ENCODE results near the gene LRRFIP2. TPM values are rescaled to one million over a fixed set of nuclear protein-coding genes. Genes with fewer than 3 reads are reported as not detected.

Gene LRRFIP2
- total RNA-seq, 1 donor from 2014 or later, result 48.0 TPM

DNA sequence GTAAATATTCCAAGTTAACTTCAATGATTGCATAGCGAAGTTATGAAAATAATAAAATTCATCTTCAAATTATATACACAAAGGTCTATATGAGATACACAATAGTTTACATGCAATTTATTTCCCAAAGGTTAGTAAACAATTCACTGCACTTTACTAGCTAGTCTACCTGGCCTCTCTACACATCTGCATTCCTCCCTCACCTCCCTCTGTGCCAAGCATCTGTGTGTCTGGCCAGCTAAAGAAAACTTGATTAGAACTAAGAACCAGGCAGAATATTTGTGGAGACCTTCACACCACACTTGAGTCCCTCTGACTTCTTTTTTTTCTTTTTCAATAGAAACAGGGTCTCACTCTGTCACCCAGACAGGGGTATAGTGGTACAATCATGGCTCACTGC is 61.4 kb downstream of the LRRFIP2 start:
- Mint-ChIP-seq H3K9me3 (ENCODE audit: low read depth) (no peaks in the 10 kb centered on the region), H3K4me1 (ENCODE audit: low read depth) (peaks cover 1% of the 10 kb centered on the region), H3K4me3 (ENCODE audit: low read depth) (no peak overlapping the region), H3K27ac (peak overlapping the region; percentile 43), H3K36me3 (ENCODE audit: insufficient read depth) (peaks cover 2% of the 10 kb centered on the region), H3K27me3 (no peaks in the 10 kb centered on the region)
- no peak for DNase-seq (ENCODE audit: low spot score, unreplicated experiment)
- TF ChIP-seq CTCF (IDR thresholded peaks at IDR 0.05; ENCODE audit: unreplicated experiment), result no peak

DNA sequence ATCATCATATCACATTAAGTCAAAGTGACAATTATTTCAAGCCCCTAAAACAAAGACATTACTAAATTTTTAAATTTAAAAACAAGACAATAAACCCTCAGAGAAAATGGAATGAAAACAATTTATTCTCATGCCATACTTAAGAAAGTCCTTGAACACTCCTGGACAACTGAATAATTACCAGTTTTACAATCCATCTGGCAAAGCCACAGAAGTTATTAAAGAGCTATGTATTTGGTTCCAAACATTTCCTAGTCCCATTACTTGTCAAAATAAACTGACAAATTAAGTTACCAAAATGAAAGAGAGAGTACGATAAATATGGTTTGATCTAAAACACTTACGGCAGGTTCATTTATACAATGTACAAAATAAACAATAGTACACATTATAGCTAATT is 63.2 kb downstream of the LRRFIP2 start:
- Mint-ChIP-seq H3K36me3 (ENCODE audit: insufficient read depth) (peaks cover 2% of the 10 kb centered on the region), H3K9me3 (ENCODE audit: low read depth) (no peaks in the 10 kb centered on the region), H3K27me3 (no peaks in the 10 kb centered on the region), H3K4me1 (ENCODE audit: low read depth) (peaks cover 1% of the 10 kb centered on the region), H3K27ac (no peak overlapping the region), H3K4me3 (ENCODE audit: low read depth) (no peak overlapping the region)
- no peak for DNase-seq (ENCODE audit: low spot score, unreplicated experiment)
- no peak for TF ChIP-seq CTCF (IDR thresholded peaks at IDR 0.05; ENCODE audit: unreplicated experiment)

DNA sequence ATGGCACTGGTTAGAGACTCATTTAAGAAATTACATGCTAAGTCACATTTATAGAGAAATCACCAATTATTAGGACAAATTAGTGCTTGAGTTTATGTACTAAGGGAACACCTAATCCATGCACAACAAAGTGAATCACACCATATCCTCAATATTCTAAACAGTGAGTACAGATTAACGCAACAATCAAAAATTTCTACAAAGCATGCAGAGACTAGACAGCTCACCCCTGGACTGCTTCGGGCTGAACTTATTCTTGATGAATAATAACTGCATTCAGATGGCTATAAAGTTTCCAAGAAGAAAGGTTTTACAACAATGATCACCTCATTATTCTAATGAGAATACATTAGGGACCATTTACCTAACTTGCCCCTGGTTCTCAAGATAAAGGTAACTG is 66.5 kb downstream of the LRRFIP2 start:
- no peak overlapping the region for H3K4me3 Mint-ChIP-seq (ENCODE audit: low read depth)
- H3K27me3 Mint-ChIP-seq, result no peaks in the 10 kb centered on the region
- H3K4me1 Mint-ChIP-seq (ENCODE audit: low read depth), result peaks cover 6% of the 10 kb centered on the region
- H3K9me3 Mint-ChIP-seq (ENCODE audit: low read depth), result no peaks in the 10 kb centered on the region
- H3K36me3 Mint-ChIP-seq (ENCODE audit: insufficient read depth), result peaks cover 4% of the 10 kb centered on the region
- no peak for DNase-seq (ENCODE audit: low spot score, unreplicated experiment)
- TF ChIP-seq CTCF (IDR thresholded peaks at IDR 0.05; ENCODE audit: unreplicated experiment), result no peak
- no peak overlapping the region for H3K27ac Mint-ChIP-seq

DNA sequence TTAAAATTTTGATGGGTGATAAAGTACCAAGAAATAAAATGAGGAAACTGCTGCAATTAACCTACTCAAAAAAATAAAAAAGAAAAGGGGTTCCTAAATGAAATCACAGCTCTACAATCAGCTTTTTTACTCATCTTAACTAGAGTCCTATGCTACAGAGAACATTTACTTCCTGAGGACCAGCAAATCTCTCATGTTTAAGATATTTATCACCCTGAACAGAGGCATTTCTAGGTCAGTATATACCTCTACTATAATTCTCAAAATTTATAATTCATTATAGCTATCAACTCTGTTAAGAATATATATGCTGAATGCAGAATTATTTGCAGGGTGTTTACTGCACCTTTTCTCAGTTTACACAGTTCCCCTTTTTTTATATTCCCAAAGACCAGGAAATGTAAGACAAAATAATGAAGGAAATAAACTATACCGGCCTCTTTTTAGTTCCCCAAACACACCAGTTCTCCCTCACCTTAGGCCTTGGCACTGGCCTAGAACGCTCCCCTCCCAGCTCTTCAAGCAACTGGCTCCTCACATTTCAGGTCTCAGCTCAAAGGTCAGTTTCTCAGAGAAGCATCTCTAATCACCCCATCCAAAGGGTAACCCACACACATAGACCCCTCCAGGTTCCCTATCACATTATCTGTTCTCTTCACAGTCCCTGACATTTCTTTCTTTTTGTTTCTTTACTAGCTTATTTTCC is 71.1 kb downstream of the LRRFIP2 start:
- Mint-ChIP-seq H3K4me3 (ENCODE audit: low read depth) (no peak overlapping the region), H3K36me3 (ENCODE audit: insufficient read depth) (peaks cover 5% of the 10 kb centered on the region), H3K27me3 (no peaks in the 10 kb centered on the region), H3K4me1 (ENCODE audit: low read depth) (peaks cover 6% of the 10 kb centered on the region), H3K27ac (peak overlapping the region; percentile 9), H3K9me3 (ENCODE audit: low read depth) (no peaks in the 10 kb centered on the region)
- DNase-seq (ENCODE audit: low spot score, unreplicated experiment), result no peak
- no peak for TF ChIP-seq CTCF (IDR thresholded peaks at IDR 0.05; ENCODE audit: unreplicated experiment)

DNA sequence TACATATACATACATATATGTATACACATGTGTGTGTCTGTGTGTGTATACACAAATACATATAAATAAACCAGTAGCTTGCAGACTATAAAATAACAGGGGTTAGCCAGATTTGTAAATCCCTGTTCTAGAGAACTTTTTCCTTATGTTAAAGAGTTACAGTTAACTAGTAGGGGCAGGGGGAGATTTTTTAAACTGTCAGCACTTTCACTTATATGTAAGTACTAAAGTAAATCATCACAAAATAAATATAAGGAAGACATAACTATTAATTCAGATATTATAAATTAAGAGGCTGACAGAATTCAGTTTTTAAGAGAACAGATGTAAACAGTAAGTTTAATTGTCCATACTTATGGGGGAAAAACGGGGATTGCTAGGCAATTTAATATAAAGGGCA is 74.0 kb downstream of the LRRFIP2 start:
- no peak overlapping the region for H3K27ac Mint-ChIP-seq
- H3K4me3 Mint-ChIP-seq (ENCODE audit: low read depth), result no peak overlapping the region
- DNase-seq (ENCODE audit: low spot score, unreplicated experiment), result no peak
- no peaks in the 10 kb centered on the region for H3K27me3 Mint-ChIP-seq
- H3K4me1 Mint-ChIP-seq (ENCODE audit: low read depth), result peaks cover 12% of the 10 kb centered on the region
- no peaks in the 10 kb centered on the region for H3K9me3 Mint-ChIP-seq (ENCODE audit: low read depth)
- no peak for TF ChIP-seq CTCF (IDR thresholded peaks at IDR 0.05; ENCODE audit: unreplicated experiment)
- peaks cover 5% of the 10 kb centered on the region for H3K36me3 Mint-ChIP-seq (ENCODE audit: insufficient read depth)
